Measurements from ENCODE around the gene AXIN1. TPM values are rescaled to one million over a fixed set of nuclear protein-coding genes. Genes with fewer than 3 reads are reported as not detected.

Gene AXIN1
- total and polyA plus RNA-seq, 2 of the 8 experiments (the other 6 are each of a cell fraction or from before 2014, with no cell fraction given), result 12.5 to 41.9 TPM

DNA sequence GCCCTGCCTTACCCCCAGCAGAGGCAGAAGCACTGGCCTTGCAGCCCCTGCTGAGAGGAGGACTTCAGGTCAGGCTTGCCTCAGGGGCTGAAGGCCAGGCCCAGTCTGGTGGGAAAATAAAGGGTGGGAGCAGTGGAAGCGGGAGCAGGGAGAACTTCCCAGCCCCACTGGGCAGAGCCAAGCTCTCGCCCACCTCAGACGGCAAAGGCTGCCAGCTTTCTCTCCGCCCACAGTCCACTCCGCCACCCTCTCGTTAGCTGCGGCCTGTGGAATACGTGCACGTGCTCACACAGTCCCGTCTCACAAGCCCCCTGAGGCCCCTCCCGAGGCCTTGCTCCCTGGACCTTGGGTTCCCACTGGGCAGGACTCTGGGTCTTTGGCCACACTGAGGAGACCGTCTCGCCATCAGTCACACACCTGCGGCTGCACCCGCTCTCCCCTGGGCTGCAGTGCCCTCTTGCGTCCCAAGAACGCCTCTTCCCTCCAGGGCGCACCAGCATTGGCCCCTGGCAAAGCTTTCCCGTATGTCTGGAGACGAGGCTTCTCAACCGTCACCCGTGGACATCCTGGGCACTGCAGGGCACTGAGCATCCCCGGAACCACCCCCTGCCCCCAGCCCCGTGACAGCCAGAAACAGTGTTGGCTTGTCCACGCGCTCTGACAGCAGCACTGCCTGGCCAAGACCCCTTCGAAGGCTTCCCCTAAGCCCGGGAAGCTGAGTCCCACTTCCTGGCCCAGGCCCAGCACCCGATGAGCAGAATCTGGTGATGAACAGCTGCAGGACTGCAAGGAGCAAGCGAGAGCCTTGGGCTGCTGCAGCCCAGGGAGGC is 9.6 kb upstream of the AXIN1 start (continued):
- TF ChIP-seq PHF8 (conservative IDR thresholded peaks at IDR 0.05; ENCODE audit: low read depth, low read length) (no peak), JUN (IDR thresholded peaks at IDR 0.05; ENCODE audit: low read depth, low read length) (no peak), MAFK (IDR thresholded peaks at IDR 0.05; ENCODE audit: low read depth, low read length) (no peak), RFX5 (IDR thresholded peaks at IDR 0.05; ENCODE audit: borderline replicate concordance, low read depth, low read length) (no peak), NRF1 (IDR thresholded peaks at IDR 0.05; ENCODE audit: low read depth, low read length) (no peak), YY1 (IDR thresholded peaks at IDR 0.05; ENCODE audit: low read depth, low read length) (0 out of 2 replicates have a peak, but pooled peaks have one; percentile 51), BCL11A (IDR thresholded peaks at IDR 0.05; ENCODE audit: low read depth in 2 of 2, low read length in 2 of 2) (no peak), RAD21 (IDR thresholded peaks at IDR 0.05 in 1 of 2, conservative IDR thresholded peaks at IDR 0.05 in 1 of 2; ENCODE audit: low read depth in 2 of 2, low read length in 2 of 2) (peak; percentile 94 to 96), TAF7 (optimal IDR thresholded peaks at IDR 0.05; ENCODE audit: borderline replicate concordance, low read depth, low read length) (no peak)
- TF ChIP-seq, protein P1, sequence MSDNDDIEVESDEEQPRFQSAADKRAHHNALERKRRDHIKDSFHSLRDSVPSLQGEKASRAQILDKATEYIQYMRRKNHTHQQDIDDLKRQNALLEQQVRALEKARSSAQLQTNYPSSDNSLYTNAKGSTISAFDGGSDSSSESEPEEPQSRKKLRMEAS (IDR thresholded peaks at IDR 0.05), result peak; percentile 43; the same call in 1 of the 2 replicates
